Astrocyte of the spinal cord (primary cell): Measurements from ENCODE around the gene SEPTIN7.

Source experiments
- DNase-seq: peaks from one replicate; pipeline ENCODE4 v3.0.0; 2011; ENCODE audit warnings: low read depth, low spot score
- H3K4me3 ChIP-seq: 2 replicates; pipeline ENCODE4 v1.5.1; 2011; ENCODE audit warnings: low read depth, mild to moderate bottlenecking, low read length, moderate library complexity
- in situ Hi-C: cut with HindIII; loops from 2 replicates; pipeline ENCODE4 v1.10.0; 2017; ENCODE audit warnings: low sequenced_read_pairs
- TF ChIP-seq, protein P1 (sequence below): IDR thresholded peaks from 2 replicates; pipeline ENCODE4 v1.5.1; 2012; ENCODE audit warnings: low read depth, mild to moderate bottlenecking, low read length, inconsistent platforms

The SEPTIN7 gene

DNA sequence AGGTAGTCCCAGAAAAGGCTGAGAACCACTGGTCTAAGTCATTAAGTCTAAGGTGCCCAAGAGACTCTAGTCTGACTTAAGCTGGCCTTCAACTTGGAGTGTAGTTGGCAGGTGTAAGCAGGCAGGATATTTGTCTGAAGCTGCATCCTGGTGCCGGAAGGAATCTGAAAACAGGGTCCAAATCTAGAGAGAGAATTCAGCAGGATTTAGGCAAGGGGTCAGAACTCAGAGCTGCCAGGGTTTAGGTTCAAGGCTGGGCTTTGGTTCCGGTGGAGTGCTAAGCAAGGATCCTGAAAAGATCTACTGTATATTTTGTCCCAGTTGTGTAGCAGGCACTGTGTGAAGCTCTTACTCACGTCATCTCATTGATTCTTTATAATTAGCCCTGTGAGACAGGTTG lies 16.5 kb upstream of the SEPTIN7 start:
- TF ChIP-seq, protein P1, sequence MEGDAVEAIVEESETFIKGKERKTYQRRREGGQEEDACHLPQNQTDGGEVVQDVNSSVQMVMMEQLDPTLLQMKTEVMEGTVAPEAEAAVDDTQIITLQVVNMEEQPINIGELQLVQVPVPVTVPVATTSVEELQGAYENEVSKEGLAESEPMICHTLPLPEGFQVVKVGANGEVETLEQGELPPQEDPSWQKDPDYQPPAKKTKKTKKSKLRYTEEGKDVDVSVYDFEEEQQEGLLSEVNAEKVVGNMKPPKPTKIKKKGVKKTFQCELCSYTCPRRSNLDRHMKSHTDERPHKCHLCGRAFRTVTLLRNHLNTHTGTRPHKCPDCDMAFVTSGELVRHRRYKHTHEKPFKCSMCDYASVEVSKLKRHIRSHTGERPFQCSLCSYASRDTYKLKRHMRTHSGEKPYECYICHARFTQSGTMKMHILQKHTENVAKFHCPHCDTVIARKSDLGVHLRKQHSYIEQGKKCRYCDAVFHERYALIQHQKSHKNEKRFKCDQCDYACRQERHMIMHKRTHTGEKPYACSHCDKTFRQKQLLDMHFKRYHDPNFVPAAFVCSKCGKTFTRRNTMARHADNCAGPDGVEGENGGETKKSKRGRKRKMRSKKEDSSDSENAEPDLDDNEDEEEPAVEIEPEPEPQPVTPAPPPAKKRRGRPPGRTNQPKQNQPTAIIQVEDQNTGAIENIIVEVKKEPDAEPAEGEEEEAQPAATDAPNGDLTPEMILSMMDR = no peak
- no peak for DNase-seq
- no peak overlapping the region for H3K4me3 ChIP-seq
- in situ Hi-C loops = no loop called here

DNA sequence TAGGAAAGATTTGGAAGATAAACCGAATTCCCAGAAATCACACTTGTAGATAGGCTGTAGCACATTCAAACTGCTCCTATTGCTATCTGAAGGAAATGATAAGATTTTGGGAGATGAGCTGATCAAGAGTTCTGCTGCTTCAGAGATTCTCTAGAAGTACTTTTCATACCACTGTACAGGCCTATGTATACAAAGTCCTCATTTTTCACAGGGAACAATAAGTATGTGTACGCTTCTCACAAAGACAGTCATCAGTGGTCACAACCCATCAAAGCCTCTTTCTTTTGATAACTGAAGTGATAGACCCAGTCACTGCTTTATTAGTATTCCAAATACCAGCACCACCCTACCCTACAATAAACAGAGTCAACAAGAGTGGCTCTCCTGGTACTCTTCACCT lies 15.6 kb upstream of the SEPTIN7 start:
- no peak for DNase-seq
- H3K4me3 ChIP-seq = no peak overlapping the region
- in situ Hi-C loops = no loop called here
- TF ChIP-seq, protein P1 = no peak

DNA sequence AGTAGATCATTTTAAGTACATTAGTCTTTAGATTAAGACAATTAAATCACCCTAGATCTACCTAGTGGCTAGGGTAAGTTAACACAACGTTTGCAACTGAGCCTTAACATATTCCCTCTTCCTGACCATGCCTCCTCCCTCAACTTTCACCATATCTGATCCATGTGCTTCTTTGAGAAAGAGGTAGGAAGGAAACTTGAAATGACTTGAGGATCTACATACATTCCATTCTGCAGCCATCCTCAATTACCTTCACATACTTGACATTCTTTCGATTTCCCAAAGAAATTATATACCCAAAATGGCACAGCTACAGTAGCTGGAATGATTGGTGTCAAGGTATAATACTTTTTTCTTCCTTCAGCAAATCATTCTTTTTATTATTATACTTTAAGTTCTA lies 12.9 kb upstream of the SEPTIN7 start:
- TF ChIP-seq, protein P1 = no peak
- H3K4me3 ChIP-seq = no peak overlapping the region
- in situ Hi-C loops = no loop called here
- DNase-seq = no peak

DNA sequence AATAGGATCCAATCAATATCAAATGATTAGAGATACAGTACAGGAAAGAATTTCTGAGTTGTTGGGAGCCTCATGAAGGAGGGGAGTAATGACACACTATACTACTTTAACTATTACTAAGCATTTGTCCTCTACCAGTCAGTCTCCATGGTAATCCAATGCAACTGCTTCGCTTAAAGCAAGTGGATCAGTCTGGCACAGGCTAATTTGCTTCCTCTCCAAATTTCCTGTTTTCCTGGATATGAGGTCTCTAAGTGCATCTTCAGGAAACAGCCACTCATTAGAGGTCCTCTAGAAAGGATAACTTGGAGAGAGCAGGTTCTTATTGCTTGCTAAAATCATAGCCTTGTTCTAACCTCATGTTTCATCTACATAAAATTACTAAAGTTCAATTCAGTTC lies 8.4 kb upstream of the SEPTIN7 start:
- DNase-seq = no peak
- TF ChIP-seq, protein P1 = no peak
- in situ Hi-C loops = no loop called here
- H3K4me3 ChIP-seq = no peak overlapping the region

DNA sequence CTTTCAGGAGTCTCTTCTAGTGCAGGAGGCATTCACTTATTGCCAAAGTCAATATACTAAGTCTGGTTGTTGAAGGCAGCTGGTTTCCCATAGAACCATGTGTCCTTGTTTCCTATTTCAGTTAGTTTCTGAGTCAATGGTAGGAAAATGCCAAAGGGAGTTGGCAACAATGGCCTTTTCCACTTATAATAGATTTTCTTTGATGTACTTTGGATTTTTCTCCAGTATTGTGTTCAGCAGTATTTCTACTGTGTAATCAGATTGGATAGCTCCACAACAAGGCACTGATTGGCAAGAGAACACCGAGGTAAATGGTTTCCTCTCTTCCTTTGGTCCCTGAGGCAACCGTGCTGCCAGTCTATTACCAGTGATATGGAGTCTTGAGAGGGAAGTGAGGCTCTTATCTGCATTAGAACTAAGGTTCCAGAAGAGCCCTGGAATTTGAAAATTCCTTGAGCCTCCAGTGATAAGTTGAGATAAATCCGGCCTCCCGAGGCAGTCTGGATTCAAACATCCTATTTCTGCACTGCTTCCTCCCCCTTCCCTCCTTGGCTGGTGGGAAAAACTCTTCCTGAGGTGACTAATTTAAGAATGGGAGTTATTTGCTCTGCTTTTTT lies 7.9 kb upstream of the SEPTIN7 start:
- TF ChIP-seq, protein P1 = no peak
- H3K4me3 ChIP-seq = no peak overlapping the region
- peak; percentile 40 for DNase-seq
- in situ Hi-C loops = no loop called here

DNA sequence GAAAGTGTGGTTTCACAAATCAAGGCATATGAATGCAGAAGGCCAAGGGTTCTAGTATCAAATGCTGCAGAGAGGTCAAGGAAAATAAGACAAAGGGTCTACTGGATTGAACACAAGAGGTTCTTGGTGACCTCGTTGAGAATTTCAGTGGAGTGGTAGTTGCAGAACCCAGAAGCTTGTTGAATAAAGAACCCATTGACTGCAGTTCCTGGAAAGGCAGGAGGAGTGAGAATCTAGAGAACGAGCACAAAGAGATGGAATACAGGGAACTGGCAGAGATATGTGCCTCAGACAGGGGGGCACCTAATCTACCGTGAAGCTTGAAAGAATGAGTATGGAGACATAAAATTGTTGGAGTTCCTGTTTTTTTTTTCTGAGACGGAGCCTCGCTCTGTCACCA lies 3.5 kb upstream of the SEPTIN7 start:
- no peak for DNase-seq
- no peak overlapping the region for H3K4me3 ChIP-seq
- TF ChIP-seq, protein P1 = no peak
- in situ Hi-C loops = no loop called here
